HG03135 (cell line): ENCODE data around the gene ACTN3.
"Not testable (repeated sequence)": the region's sequence is repeated elsewhere in the genome, so short reads cannot be mapped to it uniquely, and the experiment has no call there.

Experiments used
- ATAC-seq: cut with Tn5 transposase; IDR thresholded peaks from one replicate; pipeline ENCODE4 v1.9.1; 2021; ENCODE audit warnings: mild to moderate bottlenecking, moderate library complexity; ENCODE audit not compliant: unreplicated experiment

Gene ACTN3

GRCh38 chr11:66546368-66546965 is at the start of gene ACTN3:
Gene ACTN3, plus strand, starts transcription at chr11:66546903. Its CDS starts 35 bp downstream, at chr11:66546938.
- no peak for ATAC-seq

GRCh38 chr11:66497206-66497605 is 49.5 kb upstream of the ACTN3 start:
- ATAC-seq = no peak

- no peak for ATAC-seq
Observed at GRCh38 chr11:66498506-66498905, 48.2 kb upstream of the ACTN3 start.

DNA sequence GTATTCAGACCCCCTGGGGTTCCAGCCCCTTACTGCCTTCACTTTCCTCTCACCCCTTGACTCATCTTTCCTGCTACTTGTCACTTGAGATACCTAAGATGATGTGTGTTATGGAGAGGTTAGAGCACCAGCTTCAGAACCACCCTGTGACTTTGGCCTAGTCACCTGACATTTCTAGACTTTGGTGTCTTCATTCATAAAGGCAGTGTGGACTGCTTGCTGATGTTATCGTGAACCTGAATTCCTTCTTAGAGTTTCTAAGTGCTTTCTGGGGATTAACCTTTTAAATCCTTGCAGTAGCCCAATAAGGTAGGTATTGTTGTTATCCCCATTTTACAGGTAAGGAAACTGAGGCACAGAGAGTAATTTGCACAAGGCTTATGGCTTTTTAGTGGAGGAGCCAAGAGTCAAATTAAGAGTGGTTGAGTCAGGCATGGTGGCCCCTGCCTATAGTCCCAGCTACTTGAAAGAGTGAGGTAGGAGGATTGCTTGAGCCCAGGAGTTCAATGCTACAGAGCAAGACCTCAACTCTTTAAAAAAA is 41.4 kb upstream of the ACTN3 start:
- ATAC-seq = no peak

DNA sequence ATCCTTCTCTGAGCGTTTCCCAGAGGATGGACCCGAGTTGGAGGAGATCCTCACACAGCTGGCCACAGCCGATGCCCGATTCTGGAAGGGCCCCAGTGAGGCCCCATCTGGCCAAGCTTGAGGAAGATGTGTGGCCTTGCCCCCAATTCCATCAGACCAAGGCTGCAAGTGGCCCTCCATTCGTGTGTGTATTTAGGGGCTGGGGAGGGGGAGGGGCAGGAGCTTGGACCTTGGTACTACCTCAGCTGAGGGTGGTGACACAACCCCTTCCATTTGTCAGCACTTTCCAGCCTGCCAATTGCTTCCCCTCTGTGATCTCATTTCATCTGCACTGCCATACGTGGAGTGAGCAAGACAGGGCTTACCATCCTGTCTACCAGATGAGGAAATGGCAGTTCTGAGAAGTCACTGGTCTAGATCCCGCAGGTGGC is 37.6 kb upstream of the ACTN3 start:
- ATAC-seq = no peak

- no peak for ATAC-seq
Observed at GRCh38 chr11:66510271-66510989, 36.3 kb upstream of the ACTN3 start, which contains the start of gene BBS1. Gene BBS1, plus strand, starts transcription at chr11:66510635. Its CDS starts 25 bp downstream, at chr11:66510660.

DNA sequence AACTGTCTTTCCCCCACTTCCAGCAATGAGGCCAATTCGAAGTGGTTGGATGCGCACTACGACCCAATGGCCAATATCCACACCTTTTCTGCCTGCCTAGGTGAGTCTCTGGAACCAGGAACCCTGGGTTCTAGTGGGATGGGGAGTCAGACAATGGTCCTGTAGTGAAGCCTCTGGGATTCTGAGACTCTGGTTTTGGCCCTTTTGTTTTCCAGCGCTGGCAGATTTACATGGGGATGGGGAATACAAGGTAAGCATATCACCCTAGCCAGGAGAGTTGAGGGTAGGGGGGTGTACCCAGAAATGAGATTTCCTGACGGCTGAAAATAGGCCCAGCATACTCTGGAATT is 35.7 kb upstream of the ACTN3 start:
- ATAC-seq = no peak

DNA sequence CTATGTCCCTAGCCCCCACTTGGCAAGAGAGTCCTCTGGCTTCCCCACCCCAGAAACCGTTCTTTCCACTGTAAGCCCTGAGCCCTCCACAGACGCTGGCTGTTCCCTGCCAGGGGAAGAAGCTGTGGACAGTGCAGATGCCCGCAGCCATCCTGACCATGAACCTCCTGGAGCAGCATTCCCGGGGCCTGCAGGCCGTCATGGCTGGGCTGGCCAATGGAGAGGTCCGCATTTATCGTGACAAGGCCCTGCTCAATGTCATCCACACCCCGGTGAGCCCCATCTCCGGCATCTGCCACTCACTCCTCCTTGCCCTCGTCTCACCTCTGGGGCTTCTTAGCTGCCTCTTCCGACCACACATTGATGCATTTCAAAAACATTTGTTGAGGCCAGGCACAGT is 23.1 kb upstream of the ACTN3 start:
- no peak for ATAC-seq

GRCh38 chr11:66524304-66525040 is 22.2 kb upstream of the ACTN3 start:
- ATAC-seq = no peak

GRCh38 chr11:66529069-66529468 is 17.6 kb upstream of the ACTN3 start:
- ATAC-seq = no peak

GRCh38 chr11:66529655-66530054 is 17.0 kb upstream of the ACTN3 start:
- no peak for ATAC-seq

DNA sequence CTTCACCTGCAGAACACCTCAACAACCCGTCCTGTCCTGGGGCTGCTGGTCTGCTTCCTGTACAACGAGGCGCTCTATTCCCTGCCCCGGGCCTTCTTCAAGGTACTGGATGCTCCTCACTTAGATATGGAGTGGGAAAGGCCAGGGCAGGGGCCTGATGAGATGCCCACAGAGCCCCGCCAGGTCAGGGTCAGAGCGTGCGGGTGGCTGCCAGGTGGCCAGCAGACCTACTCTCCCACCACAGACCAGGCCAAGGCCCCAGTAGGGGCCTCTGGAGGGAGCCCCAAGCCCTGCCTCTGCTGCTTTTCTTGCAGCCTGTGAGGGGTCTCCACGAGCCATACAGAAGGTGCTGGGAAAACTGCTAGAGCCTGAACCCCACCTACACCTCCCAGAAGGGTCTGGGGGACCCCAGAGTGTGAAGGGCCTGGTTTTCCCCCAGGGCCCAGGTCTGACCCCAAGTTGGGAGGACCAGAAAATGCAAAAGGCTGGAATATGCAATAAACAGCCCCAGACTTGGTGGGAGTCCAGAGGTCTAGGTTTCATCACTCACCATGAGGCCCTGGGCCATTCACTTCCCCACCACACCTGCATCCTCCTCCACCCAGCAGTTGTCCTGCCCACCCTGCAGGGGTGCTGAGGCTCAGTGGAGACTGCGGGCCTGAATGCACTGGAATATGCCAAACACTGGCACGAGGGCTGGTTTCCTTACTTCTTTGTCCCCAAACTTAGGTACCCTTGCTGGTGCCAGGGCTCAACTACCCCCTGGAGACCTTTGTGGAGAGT is 15.6 kb upstream of the ACTN3 start:
- ATAC-seq = no peak

GRCh38 chr11:66531841-66532240 is 14.9 kb upstream of the ACTN3 start:
- ATAC-seq = no peak

GRCh38 chr11:66532784-66533183 is 13.9 kb upstream of the ACTN3 start:
- no peak for ATAC-seq

DNA sequence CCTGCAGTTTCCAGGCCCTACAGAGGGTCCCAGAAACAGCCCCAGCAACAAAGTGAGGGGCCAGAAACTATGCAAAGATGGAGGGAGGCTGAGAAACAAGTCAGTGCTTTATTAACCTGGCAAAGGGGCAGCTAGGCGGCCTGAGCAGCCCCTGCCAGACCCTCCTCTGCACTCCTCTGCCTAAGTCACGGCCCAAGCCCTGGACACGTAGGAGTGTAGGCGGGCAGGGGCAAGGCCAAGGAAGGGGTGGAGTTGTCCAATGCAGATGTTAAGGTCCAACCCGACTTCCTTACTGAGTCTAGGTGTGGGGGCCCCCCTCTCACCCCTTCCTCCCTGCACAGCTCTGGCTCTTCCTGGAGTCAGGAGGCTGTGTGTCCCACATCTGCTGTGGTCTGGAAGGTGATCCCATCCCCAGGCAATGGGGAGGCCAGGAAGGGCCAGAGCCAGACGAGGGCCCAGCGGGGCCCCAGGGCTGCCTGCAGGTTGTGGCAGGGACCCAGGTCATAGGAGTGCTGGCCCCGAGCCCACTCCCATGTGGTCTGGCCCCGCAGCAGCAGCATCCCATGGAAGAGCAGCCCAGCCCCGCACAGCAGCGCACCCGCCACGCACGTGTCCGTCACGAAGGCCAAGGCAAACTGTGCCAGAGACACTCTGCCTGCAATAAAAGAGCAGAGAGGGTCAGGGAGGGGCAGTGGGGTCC is 7.4 kb upstream of the ACTN3 start:
- ATAC-seq = no peak

- ATAC-seq = no peak
Observed at GRCh38 chr11:66539870-66540213, 6.9 kb upstream of the ACTN3 start.

- ATAC-seq = not testable (repeated sequence)
Observed at GRCh38 chr11:66540598-66540997, 6.1 kb upstream of the ACTN3 start.

GRCh38 chr11:66541892-66542291 is 4.8 kb upstream of the ACTN3 start:
- no peak for ATAC-seq

- no peak for ATAC-seq
Observed at GRCh38 chr11:66542362-66542761, 4.3 kb upstream of the ACTN3 start.
